Memory B cell (primary cell): ENCODE measurements around the gene MYH14.

ENCODE experiments used
- ATAC-seq: fragments of 150-1000 bp; cut with Tn5 transposase; 2 replicates; pipeline ENCODE4 v1.10.0; 2021; ENCODE audit warnings: low read depth, mild to moderate bottlenecking, moderate library complexity
- DNase-seq, 2 donors: peaks; one replicate each; pipeline ENCODE4 v3.0.0; 2022; ENCODE audit warnings: low spot score in 2 of 2
- H3K27ac Mint-ChIP-seq: one replicate; pipeline ENCODE4 v1.8.0; 2022; ENCODE audit warnings: mild to moderate bottlenecking, moderate library complexity, mixed read lengths
- H3K27me3 Mint-ChIP-seq: one replicate; pipeline ENCODE4 v1.8.0; 2022; ENCODE audit warnings: mixed read lengths
- H3K36me3 Mint-ChIP-seq: one replicate; pipeline ENCODE4 v1.8.0; 2022; ENCODE audit warnings: mild to moderate bottlenecking, mixed read lengths
- H3K4me1 Mint-ChIP-seq: one replicate; pipeline ENCODE4 v1.8.0; 2022; ENCODE audit warnings: mixed read lengths
- H3K4me3 Mint-ChIP-seq: one replicate; pipeline ENCODE4 v1.8.0; 2022; ENCODE audit warnings: mild to moderate bottlenecking, moderate library complexity, mixed read lengths
- H3K9me3 Mint-ChIP-seq: one replicate; pipeline ENCODE4 v1.8.0; 2022; ENCODE audit warnings: mixed read lengths

The MYH14 gene

DNA sequence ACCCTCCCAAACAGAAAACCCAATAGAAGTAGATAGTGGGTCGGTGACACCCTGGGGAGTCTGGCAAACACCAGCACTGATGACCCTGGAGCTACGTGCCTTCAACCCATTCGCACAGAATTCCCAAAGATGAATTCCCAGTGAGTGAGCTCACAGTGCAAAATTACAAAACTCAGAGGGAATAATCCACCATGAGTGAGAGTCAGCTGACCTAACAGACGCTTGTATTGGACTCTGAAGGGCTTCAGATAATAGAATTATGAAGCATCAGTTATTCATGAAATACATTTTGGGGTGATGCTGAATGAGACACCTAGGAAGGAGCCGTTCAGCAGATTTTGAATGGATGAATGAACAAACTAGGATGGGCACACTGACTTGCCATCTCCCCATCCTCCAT, 85.5 kb downstream of the MYH14 start:
- Mint-ChIP-seq H3K4me3 (no peak overlapping the region), H3K27ac (no peak overlapping the region), H3K4me1 (peaks cover 5% of the 10 kb centered on the region), H3K36me3 (peaks cover 15% of the 10 kb centered on the region), H3K9me3 (peaks cover 27% of the 10 kb centered on the region), H3K27me3 (peaks cover 38% of the 10 kb centered on the region)
- DNase-seq (no peak), ATAC-seq (no peak)

- DNase-seq (no peak), ATAC-seq (no peak)
- H3K4me1 Mint-ChIP-seq, result peaks cover 5% of the 10 kb centered on the region
- no peak overlapping the region for H3K27ac Mint-ChIP-seq
- peaks cover 15% of the 10 kb centered on the region for H3K36me3 Mint-ChIP-seq
- H3K4me3 Mint-ChIP-seq, result no peak overlapping the region
- H3K27me3 Mint-ChIP-seq, result peaks cover 40% of the 10 kb centered on the region
- H3K9me3 Mint-ChIP-seq, result peaks cover 24% of the 10 kb centered on the region
Measured at GRCh38 chr19:50290011-50290410, 86.6 kb downstream of the MYH14 start.

DNA sequence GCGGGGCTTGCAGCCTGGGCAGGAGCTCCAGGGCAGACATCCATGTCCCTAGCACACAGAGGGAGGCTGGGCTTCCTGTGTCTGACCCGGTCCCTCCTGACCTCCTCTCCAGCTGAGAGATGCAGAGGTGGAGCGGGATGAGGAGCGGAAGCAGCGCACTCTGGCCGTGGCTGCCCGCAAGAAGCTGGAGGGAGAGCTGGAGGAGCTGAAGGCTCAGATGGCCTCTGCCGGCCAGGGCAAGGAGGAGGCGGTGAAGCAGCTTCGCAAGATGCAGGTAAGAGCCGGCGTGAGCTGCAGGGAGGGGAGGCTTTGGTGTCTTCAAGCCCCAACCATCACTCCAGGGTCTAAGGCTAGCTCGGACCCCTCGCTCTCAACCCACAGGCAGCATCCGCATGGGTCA, 87.4 kb downstream of the MYH14 start:
- Mint-ChIP-seq H3K4me3 (no peak overlapping the region), H3K4me1 (peaks cover 5% of the 10 kb centered on the region), H3K36me3 (peaks cover 15% of the 10 kb centered on the region), H3K27ac (no peak overlapping the region), H3K9me3 (peaks cover 20% of the 10 kb centered on the region), H3K27me3 (peaks cover 40% of the 10 kb centered on the region)
- ATAC-seq (no peak), DNase-seq (no peak)

GRCh38 chr19:50292216-50292827, 88.9 kb downstream of the MYH14 start:
- DNase-seq (no peak), ATAC-seq (no peak)
- Mint-ChIP-seq H3K36me3 (peaks cover 15% of the 10 kb centered on the region), H3K27me3 (peaks cover 45% of the 10 kb centered on the region), H3K4me3 (no peak overlapping the region), H3K27ac (no peak overlapping the region), H3K9me3 (peaks cover 15% of the 10 kb centered on the region), H3K4me1 (peaks cover 5% of the 10 kb centered on the region)

DNA sequence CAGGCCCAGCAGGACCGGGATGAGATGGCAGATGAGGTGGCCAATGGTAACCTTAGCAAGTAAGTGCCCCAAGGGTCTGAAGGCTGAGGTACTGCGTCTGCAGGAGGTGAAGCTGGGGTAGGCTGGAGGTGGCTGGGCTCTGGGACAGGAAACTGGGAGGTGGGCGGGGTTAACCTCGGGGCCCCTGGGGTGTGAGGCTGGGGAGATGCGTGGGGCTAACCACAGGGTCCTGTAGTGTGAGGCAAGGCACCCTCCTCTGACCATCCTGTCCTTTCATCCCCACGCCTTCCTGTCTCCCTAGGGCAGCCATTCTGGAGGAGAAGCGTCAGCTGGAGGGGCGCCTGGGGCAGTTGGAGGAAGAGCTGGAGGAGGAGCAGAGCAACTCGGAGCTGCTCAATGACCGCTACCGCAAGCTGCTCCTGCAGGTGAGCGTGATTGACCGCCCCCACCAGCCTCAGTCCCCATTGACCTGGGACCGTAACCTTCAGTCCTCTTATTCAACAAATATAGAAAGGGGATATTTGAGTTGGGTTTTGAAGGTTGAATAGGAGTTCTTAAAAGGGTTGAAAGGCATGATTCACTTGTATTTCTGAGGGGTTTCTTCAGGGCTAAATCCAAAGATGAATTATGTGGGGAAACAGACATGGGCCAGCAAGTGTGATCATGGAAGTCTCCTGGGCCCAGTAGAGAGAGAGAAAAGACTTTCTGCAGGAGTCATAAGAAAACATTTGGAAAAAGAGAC, 90.0 kb downstream of the MYH14 start:
- Mint-ChIP-seq H3K27me3 (peaks cover 42% of the 10 kb centered on the region), H3K4me1 (peaks cover 9% of the 10 kb centered on the region), H3K36me3 (peaks cover 12% of the 10 kb centered on the region), H3K27ac (no peak overlapping the region), H3K4me3 (no peak overlapping the region), H3K9me3 (peaks cover 9% of the 10 kb centered on the region)
- DNase-seq (no peak), ATAC-seq (no peak)

GRCh38 chr19:50300051-50300450, 96.6 kb downstream of the MYH14 start:
- H3K4me3 Mint-ChIP-seq, result no peak overlapping the region
- H3K4me1 Mint-ChIP-seq, result peaks cover 4% of the 10 kb centered on the region
- DNase-seq, result no peak
- H3K27ac Mint-ChIP-seq, result no peak overlapping the region
- peaks cover 1% of the 10 kb centered on the region for H3K36me3 Mint-ChIP-seq
- no peak for ATAC-seq
- H3K27me3 Mint-ChIP-seq, result peaks cover 21% of the 10 kb centered on the region
- no peaks in the 10 kb centered on the region for H3K9me3 Mint-ChIP-seq

GRCh38 chr19:50300814-50301606, 97.6 kb downstream of the MYH14 start:
- H3K4me3 Mint-ChIP-seq, result no peak overlapping the region
- no peaks in the 10 kb centered on the region for H3K9me3 Mint-ChIP-seq
- DNase-seq (no peak), ATAC-seq (no peak)
- H3K4me1 Mint-ChIP-seq, result peaks cover 4% of the 10 kb centered on the region
- H3K27ac Mint-ChIP-seq, result no peak overlapping the region
- peaks cover 3% of the 10 kb centered on the region for H3K36me3 Mint-ChIP-seq
- peaks cover 23% of the 10 kb centered on the region for H3K27me3 Mint-ChIP-seq

DNA sequence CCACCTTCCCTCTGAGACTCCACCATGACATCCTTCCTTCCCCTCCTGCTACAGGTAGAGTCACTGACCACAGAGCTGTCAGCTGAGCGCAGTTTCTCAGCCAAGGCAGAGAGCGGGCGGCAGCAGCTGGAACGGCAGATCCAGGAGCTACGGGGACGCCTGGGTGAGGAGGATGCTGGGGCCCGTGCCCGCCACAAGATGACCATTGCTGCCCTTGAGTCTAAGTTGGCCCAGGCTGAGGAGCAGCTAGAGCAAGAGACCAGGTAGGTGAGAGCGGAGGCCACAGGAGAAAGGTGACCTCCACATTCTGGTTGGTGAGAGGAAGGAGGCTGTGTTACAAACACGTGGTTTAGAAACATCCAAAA, 98.2 kb downstream of the MYH14 start:
- no peak for DNase-seq
- Mint-ChIP-seq H3K4me1 (peaks cover 4% of the 10 kb centered on the region), H3K27ac (no peak overlapping the region), H3K27me3 (peaks cover 21% of the 10 kb centered on the region), H3K4me3 (no peak overlapping the region), H3K9me3 (no peaks in the 10 kb centered on the region), H3K36me3 (peaks cover 3% of the 10 kb centered on the region)
- no peak for ATAC-seq

- no peak overlapping the region for H3K4me3 Mint-ChIP-seq
- H3K4me1 Mint-ChIP-seq, result no peaks in the 10 kb centered on the region
Measured at GRCh38 chr19:50303558-50303957, 100.1 kb downstream of the MYH14 start.

DNA sequence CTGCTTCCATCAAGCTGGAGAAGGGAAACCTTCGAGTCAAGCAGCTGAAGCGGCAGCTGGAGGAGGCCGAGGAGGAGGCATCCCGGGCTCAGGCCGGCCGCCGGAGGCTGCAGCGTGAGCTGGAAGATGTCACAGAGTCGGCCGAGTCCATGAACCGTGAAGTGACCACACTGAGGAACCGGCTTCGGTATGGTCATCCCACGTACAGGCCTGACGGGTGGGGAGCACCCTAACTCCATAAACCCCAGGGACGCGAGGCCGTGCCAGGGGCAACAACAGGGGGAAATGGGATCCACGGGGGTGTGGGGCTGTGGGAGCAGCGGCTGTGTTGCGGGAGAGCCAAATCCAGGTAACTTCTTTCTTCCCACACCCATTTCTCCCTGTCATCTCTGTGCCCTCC, 105.6 kb downstream of the MYH14 start:
- Mint-ChIP-seq H3K27me3 (peaks cover 37% of the 10 kb centered on the region), H3K4me3 (no peak overlapping the region), H3K4me1 (peaks cover 7% of the 10 kb centered on the region), H3K36me3 (peaks cover 2% of the 10 kb centered on the region), H3K27ac (no peak overlapping the region), H3K9me3 (no peaks in the 10 kb centered on the region)
- no peak for ATAC-seq
- DNase-seq, result no peak

More at GRCh38 chr19:50303558-50303957, 100.1 kb downstream of the MYH14 start:
- DNase-seq (no peak), ATAC-seq (no peak)
- Mint-ChIP-seq H3K27me3 (peaks cover 18% of the 10 kb centered on the region), H3K27ac (no peak overlapping the region), H3K9me3 (no peaks in the 10 kb centered on the region), H3K36me3 (peaks cover 2% of the 10 kb centered on the region)

GRCh38 chr19:50309396-50310125, 106.1 kb downstream of the MYH14 start:
- H3K4me3 Mint-ChIP-seq, result no peak overlapping the region

GRCh38 chr19:50310759-50311465, 107.5 kb downstream of the MYH14 start:
- Mint-ChIP-seq H3K36me3 (peaks cover 2% of the 10 kb centered on the region), H3K4me1 (peaks cover 16% of the 10 kb centered on the region), H3K27me3 (peaks cover 41% of the 10 kb centered on the region), H3K4me3 (no peak overlapping the region), H3K9me3 (peaks cover 1% of the 10 kb centered on the region), H3K27ac (no peak overlapping the region)
- no peak for ATAC-seq
- no peak for DNase-seq

More at GRCh38 chr19:50309396-50310125, 106.1 kb downstream of the MYH14 start:
- ATAC-seq, result no peak
- Mint-ChIP-seq H3K4me1 (peaks cover 9% of the 10 kb centered on the region), H3K36me3 (peaks cover 2% of the 10 kb centered on the region), H3K27me3 (peaks cover 41% of the 10 kb centered on the region), H3K27ac (no peak overlapping the region), H3K9me3 (no peaks in the 10 kb centered on the region)
- no peak for DNase-seq
